NAMALWA (cell line): ENCODE measurements around the gene CHRND.
"Not testable (repeated sequence)": the region's sequence is repeated elsewhere in the genome, so short reads cannot be mapped to it uniquely, and the experiment has no call there.

Experiments
- DNase-seq: peaks from one replicate; pipeline ENCODE4 v3.0.0-alpha.2; 2015; ENCODE audit warnings: low spot score

The CHRND gene

GRCh38 chr2:232541961-232542714 lies 16.2 kb downstream of the CHRND start:
- DNase-seq = no peak

GRCh38 chr2:232542715-232543467 lies 16.9 kb downstream of the CHRND start:
- DNase-seq = no peak

- no peak for DNase-seq
Observed at GRCh38 chr2:232543491-232543890, 17.5 kb downstream of the CHRND start.

GRCh38 chr2:232543928-232544631 lies 18.1 kb downstream of the CHRND start:
- DNase-seq = no peak

GRCh38 chr2:232544674-232545073 lies 18.7 kb downstream of the CHRND start:
- no peak for DNase-seq

DNA sequence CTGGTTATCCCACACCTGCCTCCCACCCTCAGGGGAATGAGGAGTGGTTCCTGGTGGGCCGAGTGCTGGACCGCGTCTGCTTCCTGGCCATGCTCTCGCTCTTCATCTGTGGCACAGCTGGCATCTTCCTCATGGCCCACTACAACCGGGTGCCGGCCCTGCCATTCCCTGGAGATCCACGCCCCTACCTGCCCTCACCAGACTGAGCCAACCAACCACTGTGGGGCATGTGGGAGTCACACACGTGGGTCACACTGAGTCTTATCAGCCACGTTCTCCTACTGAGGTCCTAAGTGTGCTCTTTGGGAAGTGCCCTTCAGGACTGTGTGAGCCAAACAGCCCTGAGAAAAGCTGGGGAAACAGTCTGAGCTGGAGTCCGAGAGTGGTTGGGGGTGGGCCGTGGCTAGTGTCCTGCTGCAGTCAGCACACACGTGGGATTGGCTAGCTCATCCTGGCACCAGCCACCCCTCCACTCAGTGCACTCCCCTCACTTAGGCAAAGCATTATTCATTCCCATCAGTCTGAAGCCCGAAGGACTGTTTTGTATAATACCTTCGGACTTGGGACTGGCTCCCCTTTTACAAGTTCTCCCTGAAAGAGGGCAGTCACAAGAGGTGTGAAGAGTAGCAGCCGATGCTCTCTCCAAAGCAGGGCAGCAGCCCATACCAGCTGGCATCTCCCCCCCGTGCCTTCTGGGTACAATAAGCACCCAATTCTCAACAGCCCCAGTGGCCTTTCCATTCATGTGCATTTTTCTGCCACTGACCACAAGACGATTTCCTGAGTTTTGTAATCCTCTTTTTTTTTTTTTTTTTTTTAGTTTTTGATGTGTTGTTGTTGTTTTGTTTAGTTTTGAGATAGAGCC lies 19.8 kb downstream of the CHRND start:
- no peak for DNase-seq

- DNase-seq = no peak
Observed at GRCh38 chr2:232547991-232548390, 22.0 kb downstream of the CHRND start.

- peak; percentile 73 for DNase-seq
Observed at GRCh38 chr2:232549655-232550353, 23.8 kb downstream of the CHRND start.

- peak; percentile 95 for DNase-seq
Observed at GRCh38 chr2:232550354-232551249, 24.6 kb downstream of the CHRND start, which contains the start of the genes EIF4E2 and TIGD1. TSS of gene EIF4E2 (plus strand) at chr2:232550689. CDS start at chr2:232550725, 36 bp downstream. TSS of gene TIGD1 (minus strand) at chr2:232550557. CDS start at chr2:232549882, 675 bp downstream.

- DNase-seq = no peak
Observed at GRCh38 chr2:232551250-232551638, 25.3 kb downstream of the CHRND start.

DNA sequence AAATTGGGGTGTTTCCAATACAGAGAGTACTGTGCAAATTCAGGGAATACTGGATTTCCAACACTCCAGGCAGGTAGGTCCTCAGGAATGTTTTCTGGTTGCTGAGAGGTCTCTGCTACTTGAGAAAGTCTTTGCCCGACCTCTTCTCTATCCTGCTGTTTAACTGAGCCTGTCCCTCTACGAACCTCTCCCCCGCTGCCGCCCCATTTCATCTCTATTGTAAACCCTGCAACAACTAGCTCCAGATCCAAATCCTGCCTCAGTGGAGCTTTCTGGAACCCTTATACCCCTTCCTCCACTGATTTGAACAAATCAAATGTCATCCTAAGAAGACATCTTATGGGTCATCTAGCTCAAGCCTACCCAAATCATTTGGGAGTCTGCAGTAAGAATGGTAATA lies 25.8 kb downstream of the CHRND start:
- no peak for DNase-seq

GRCh38 chr2:232556426-232556825 lies 30.5 kb downstream of the CHRND start:
- DNase-seq = no peak

GRCh38 chr2:232562515-232563151 lies 36.7 kb downstream of the CHRND start:
- DNase-seq = peak; percentile 60

DNA sequence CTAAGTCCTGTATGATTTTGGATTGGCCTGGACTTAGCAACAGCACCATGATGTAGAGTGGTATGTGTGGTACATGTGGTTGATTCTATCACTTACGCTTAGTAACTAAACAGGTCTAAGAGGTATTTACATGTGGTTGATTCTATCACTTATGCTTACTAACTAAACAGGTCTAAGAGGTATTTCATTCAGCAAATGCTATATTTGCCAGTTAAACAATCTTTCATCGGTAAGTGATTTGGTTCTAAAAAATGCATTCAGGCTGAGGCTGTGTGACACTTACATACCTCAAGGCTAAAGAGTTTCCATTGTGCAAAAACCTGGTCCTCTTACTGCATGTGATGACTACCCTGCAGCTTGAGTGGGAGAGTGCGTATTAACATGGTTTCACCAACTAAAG lies 37.6 kb downstream of the CHRND start:
- DNase-seq = no peak

- DNase-seq = no peak
Observed at GRCh38 chr2:232567721-232568120, 41.8 kb downstream of the CHRND start.

- DNase-seq = no peak
Observed at GRCh38 chr2:232568161-232568560, 42.2 kb downstream of the CHRND start.

DNA sequence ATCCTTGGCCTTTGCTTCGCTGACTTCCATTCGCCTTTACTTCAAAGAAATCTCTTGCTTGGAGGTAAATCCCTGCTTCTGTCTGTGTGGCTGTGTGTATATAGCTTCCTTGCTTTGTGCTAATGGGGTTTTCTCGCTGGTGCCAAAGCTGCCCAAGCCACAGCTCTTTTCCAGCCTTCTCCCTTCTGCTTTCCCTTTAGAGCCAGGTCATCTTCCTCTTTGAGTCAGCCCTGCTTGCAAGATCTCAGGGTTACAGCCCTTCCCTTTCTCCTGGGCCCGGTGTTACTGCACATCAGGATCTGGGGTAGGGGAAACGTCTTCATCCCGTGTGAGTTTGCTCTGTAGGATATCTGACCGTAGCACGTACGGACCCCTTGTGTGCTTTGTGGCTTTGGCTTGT lies 43.6 kb downstream of the CHRND start:
- no peak for DNase-seq

- not testable (repeated sequence) for DNase-seq
Observed at GRCh38 chr2:232570481-232570880, 44.5 kb downstream of the CHRND start.

DNA sequence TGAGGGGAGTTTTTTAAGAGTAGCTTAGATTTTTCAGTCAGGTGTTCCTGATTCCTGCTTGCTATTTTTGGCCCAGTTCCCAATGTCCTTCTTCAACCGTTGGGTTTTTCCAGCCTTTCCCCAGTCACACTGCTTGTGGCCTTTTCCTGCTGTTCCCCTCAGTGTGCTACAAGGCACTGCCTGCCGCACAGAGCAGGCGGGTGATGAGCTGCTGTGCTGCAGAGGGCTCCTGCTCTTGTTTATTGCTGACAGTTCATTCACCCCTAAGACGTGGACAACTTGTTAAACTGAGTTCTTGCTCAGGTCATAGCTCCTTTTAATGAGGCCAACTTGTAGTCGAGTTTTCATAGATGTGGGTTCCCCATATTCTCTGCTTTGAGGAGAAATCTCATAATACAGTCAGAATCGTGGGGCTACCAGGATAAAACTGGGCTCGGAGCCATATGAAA lies 45.1 kb downstream of the CHRND start:
- DNase-seq = no peak
